Prostate gland (tissue), 2 donors: ENCODE measurements around the gene SOWAHB. TPM values are rescaled to one million over a fixed set of nuclear protein-coding genes. Genes with fewer than 3 reads are reported as not detected.

Experiments
- DNase-seq: peaks from one replicate; pipeline ENCODE4 v3.0.0-alpha.2; 2019; ENCODE audit warnings: low spot score
- H3K27ac ChIP-seq, 2 donors: fragments of 200-600 bp; sonication (generic); 2 replicates each; pipeline ENCODE4 v1.5.1; 2017 to 2019
- H3K27me3 ChIP-seq: fragments of 200-600 bp; sonication (generic); replicated peaks from 2 replicates; pipeline ENCODE4 v1.5.1; 2019; ENCODE audit not compliant: insufficient read depth
- H3K36me3 ChIP-seq, 2 donors: fragments of 200-600 bp; sonication (generic); 1 replicate in 1 of 2; 2 replicates in 1 of 2; pipeline versions ENCODE4 v1.5.1 to v1.8.1; 2017 to 2019
- H3K4me1 ChIP-seq: fragments of 200-600 bp; sonication (generic); replicated peaks from 2 replicates; pipeline ENCODE4 v1.5.1; 2019
- H3K4me3 ChIP-seq, 2 donors: fragments of 200-600 bp; sonication (generic); 2 replicates each; pipeline ENCODE4 v1.5.1; 2017 to 2019
- H3K9me3 ChIP-seq: fragments of 200-600 bp; sonication (generic); 2 replicates; pipeline ENCODE4 v1.5.1; 2017
- POLR2A ChIP-seq: fragments of 450-650 bp; IDR thresholded peaks from one replicate; pipeline ENCODE4 v1.6.1; 2016; ENCODE audit warnings: antibody characterized with exemption, mild to moderate bottlenecking
- POLR2AphosphoS5 ChIP-seq: sonication (generic); formaldehyde crosslinking; IDR thresholded peaks from one replicate; pipeline ENCODE4 v1.6.1; 2017; ENCODE audit warnings: antibody characterized with exemption
- WGBS: methylation state at CpG from one replicate; pipeline ENCODE4 v1.1.5; 2018; 5-methylcytosine and 5-hydroxymethylcytosine counted together
- intact Hi-C: fragments of 100-400 bp; cut with DNase I; formaldehyde crosslinking; loops from one replicate; pipeline ENCODE4 v1.14.2; 2022
- total RNA-seq, 2 donors: library from RNA; depleted of rRNA; stranded (reverse); fragments of >200 nt; gene quantifications; one replicate each; pipeline ENCODE4 v1.1.0, GENCODE V29; 2016
- TF ChIP-seq, protein P1 (sequence below), 4 experiments: fragments of 200-600 bp in 2 of 4; fragments of 450-650 bp in 2 of 4; sonication (generic) in 2 of 4; IDR thresholded peaks; 1 replicate in 3 of 4; 2 replicates in 1 of 4; pipeline ENCODE4 v1.5.1; 2016 to 2019; ENCODE audit warnings: antibody characterized with exemption in 4 of 4, mild to moderate bottlenecking in 2 of 4, moderate library complexity in 2 of 4

SOWAHB gene
- total RNA-seq, 2 donors from 2014 or later, result 1.8 to 3.9 TPM

- intact Hi-C loops, result no loop called here
- Histone ChIP-seq H3K27me3 (no peaks in the 10 kb centered on the region), H3K4me1 (peaks cover 3% of the 10 kb centered on the region), H3K9me3 (no peaks in the 10 kb centered on the region), H3K4me3 (no peak overlapping the region), H3K36me3 (no peaks in the 10 kb centered on the region), H3K27ac (no peak overlapping the region)
- 21% methylated on average over 2 of the region's 2 CpGs for WGBS
- no peak for DNase-seq
- TF ChIP-seq POLR2AphosphoS5, result no peak
- no peak for TF ChIP-seq POLR2A
- TF ChIP-seq, protein P1, sequence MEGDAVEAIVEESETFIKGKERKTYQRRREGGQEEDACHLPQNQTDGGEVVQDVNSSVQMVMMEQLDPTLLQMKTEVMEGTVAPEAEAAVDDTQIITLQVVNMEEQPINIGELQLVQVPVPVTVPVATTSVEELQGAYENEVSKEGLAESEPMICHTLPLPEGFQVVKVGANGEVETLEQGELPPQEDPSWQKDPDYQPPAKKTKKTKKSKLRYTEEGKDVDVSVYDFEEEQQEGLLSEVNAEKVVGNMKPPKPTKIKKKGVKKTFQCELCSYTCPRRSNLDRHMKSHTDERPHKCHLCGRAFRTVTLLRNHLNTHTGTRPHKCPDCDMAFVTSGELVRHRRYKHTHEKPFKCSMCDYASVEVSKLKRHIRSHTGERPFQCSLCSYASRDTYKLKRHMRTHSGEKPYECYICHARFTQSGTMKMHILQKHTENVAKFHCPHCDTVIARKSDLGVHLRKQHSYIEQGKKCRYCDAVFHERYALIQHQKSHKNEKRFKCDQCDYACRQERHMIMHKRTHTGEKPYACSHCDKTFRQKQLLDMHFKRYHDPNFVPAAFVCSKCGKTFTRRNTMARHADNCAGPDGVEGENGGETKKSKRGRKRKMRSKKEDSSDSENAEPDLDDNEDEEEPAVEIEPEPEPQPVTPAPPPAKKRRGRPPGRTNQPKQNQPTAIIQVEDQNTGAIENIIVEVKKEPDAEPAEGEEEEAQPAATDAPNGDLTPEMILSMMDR (IDR thresholded peaks at IDR 0.05), result no peak
Measured at GRCh38 chr4:76851375-76851774, 46.6 kb downstream of the SOWAHB start.

- TF ChIP-seq POLR2AphosphoS5, result peak; percentile 71
- TF ChIP-seq, protein P1 (IDR thresholded peaks at IDR 0.05), result no peak
- no peaks in the 10 kb centered on the region for H3K9me3 ChIP-seq
- no peaks in the 10 kb centered on the region for H3K4me1 ChIP-seq
- intact Hi-C loops, result no loop called here
- no peaks in the 10 kb centered on the region for H3K27me3 ChIP-seq
- H3K36me3 ChIP-seq, result no peaks in the 10 kb centered on the region
- peak; percentile 81 for DNase-seq
- no peak overlapping the region for H3K27ac ChIP-seq
- 27% methylated on average over 4 of the region's 4 CpGs for WGBS
- no peak overlapping the region for H3K4me3 ChIP-seq
Measured at GRCh38 chr4:76850010-76850441, 47.9 kb downstream of the SOWAHB start.

Other genes with a start within 250 kb of the SOWAHB start
- gene SEPTIN11, start 51.6 kb upstream of the SOWAHB start, total RNA-seq, result 10 to 100 TPM; 19.4 to 39.1 TPM
- 100 to 1,000 TPM; 274 to 367 TPM for gene CCNI, start 177.8 kb upstream of the SOWAHB start, total RNA-seq